ENCODE measurements around the gene ZBTB7B. TPM values are rescaled to one million over a fixed set of nuclear protein-coding genes. Genes with fewer than 3 reads are reported as not detected.

ZBTB7B gene
- total and polyA plus RNA-seq, 2 donors (not counting 1 experiment from before 2014, with no cell fraction given) = 55.7 to 67.3 TPM

GRCh38 chr1:155030899-155031298 lies 28.3 kb downstream of the ZBTB7B start:
- H3K4me1 Mint-ChIP-seq = no peaks in the 10 kb centered on the region
- H3K4me3 Mint-ChIP-seq = no peak overlapping the region
- intact Hi-C loops (cut with micrococcal nuclease) = no loop called here
- Histone ChIP-seq H4K20me1 (ENCODE audit: control insufficient read depth, insufficient read depth, low read length, poor library complexity, severe bottlenecking) (no peaks in the 10 kb centered on the region), H3K27ac (ENCODE audit: low read length in 2 of 2) (no peak overlapping the region), H2AFZ (ENCODE audit: insufficient read depth, low read depth, low read length, poor library complexity, severe bottlenecking) (no peak overlapping the region), H3K9ac (ENCODE audit: low read length) (no peak overlapping the region), H3K9me3 (ENCODE audit: control extremely low read depth in 1 of 3, control insufficient read depth in 2 of 3, insufficient read depth in 1 of 3, low read length in 2 of 3) (no peaks in the 10 kb centered on the region), H3K27me3 (replicated peaks in 1 of 4; ENCODE audit: control extremely low read depth in 1 of 4, control insufficient read depth in 3 of 4, insufficient read depth in 4 of 4, low read length in 3 of 4) (no peaks in the 10 kb centered on the region), H3K79me2 (ENCODE audit: control insufficient read depth, insufficient read depth, low read length) (no peaks in the 10 kb centered on the region), H3K4me3 (ENCODE audit: control extremely low read depth in 1 of 5, extremely low read depth in 1 of 5, insufficient read depth in 1 of 5, low read depth in 2 of 5, low read length in 4 of 5) (no peak overlapping the region), H3K36me3 (replicated peaks in 1 of 2; ENCODE audit: control extremely low read depth in 1 of 2, control insufficient read depth in 1 of 2, extremely low read depth in 1 of 2, insufficient read depth in 2 of 2, low read length in 1 of 2) (no peaks in the 10 kb centered on the region), H3K4me2 (replicated peaks; ENCODE audit: low read depth, low read length, poor library complexity, severe bottlenecking) (no peak overlapping the region), H3K4me1 (ENCODE audit: control insufficient read depth in 2 of 2, insufficient read depth in 2 of 2, low read length in 2 of 2) (no peaks in the 10 kb centered on the region)
- H3K27me3 Mint-ChIP-seq = peaks cover 7% of the 10 kb centered on the region
- H3K9me3 Mint-ChIP-seq (ENCODE audit: insufficient read depth) = no peaks in the 10 kb centered on the region
- TF ChIP-seq CTCF (IDR thresholded peaks at IDR 0.05) = no peak
- TF ChIP-seq EZH2 (IDR thresholded peaks at IDR 0.05; ENCODE audit: borderline replicate concordance, insufficient read depth, low read depth, low read length, poor library complexity, severe bottlenecking) = no peak
- no peak overlapping the region for H3K27ac Mint-ChIP-seq
- WGBS (ENCODE audit: insufficient coverage) = 93% methylated on average over 11 of the region's 11 CpGs
- ChIA-PET CTCF (no interaction called here), POLR2A (no interaction called here)
- DNase-seq (no peak), ATAC-seq (ENCODE audit: low read depth) (no peak)

DNA sequence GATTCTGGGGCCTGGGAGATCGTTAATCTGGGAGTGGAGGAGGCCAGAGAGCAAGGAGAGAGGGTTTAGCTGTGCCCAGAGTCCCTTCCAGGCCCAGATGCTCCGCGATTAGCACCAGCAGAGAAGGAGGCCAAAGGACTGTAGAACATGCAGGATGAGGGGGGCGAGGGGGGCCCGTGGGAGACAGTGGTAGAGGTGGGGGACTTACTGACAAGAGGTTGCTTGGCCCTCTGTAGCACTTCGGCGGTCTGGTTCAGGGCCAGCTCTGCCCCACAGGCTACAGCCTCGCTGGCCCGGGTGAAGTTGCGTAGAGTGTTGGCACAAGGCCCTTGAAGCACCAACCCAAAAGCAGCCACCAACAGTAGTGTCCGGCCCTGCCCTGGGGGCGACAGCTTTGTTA lies 30.3 kb downstream of the ZBTB7B start:
- Histone ChIP-seq H3K9ac (ENCODE audit: low read length) (no peak overlapping the region), H3K4me1 (ENCODE audit: control insufficient read depth in 2 of 2, insufficient read depth in 2 of 2, low read length in 2 of 2) (no peaks in the 10 kb centered on the region), H2AFZ (ENCODE audit: insufficient read depth, low read depth, low read length, poor library complexity, severe bottlenecking) (no peak overlapping the region), H3K36me3 (replicated peaks in 1 of 2; ENCODE audit: control extremely low read depth in 1 of 2, control insufficient read depth in 1 of 2, extremely low read depth in 1 of 2, insufficient read depth in 2 of 2, low read length in 1 of 2) (no peaks in the 10 kb centered on the region), H3K4me3 (ENCODE audit: control extremely low read depth in 1 of 5, extremely low read depth in 1 of 5, insufficient read depth in 1 of 5, low read depth in 2 of 5, low read length in 4 of 5) (no peak overlapping the region), H4K20me1 (ENCODE audit: control insufficient read depth, insufficient read depth, low read length, poor library complexity, severe bottlenecking) (no peaks in the 10 kb centered on the region), H3K9me3 (ENCODE audit: control extremely low read depth in 1 of 3, control insufficient read depth in 2 of 3, insufficient read depth in 1 of 3, low read length in 2 of 3) (no peaks in the 10 kb centered on the region), H3K27me3 (replicated peaks in 1 of 4; ENCODE audit: control extremely low read depth in 1 of 4, control insufficient read depth in 3 of 4, insufficient read depth in 4 of 4, low read length in 3 of 4) (peaks cover 0 to 8% (median 0%) of the 10 kb centered on the region in 4 experiments), H3K4me2 (replicated peaks; ENCODE audit: low read depth, low read length, poor library complexity, severe bottlenecking) (no peak overlapping the region), H3K79me2 (ENCODE audit: control insufficient read depth, insufficient read depth, low read length) (no peaks in the 10 kb centered on the region), H3K27ac (ENCODE audit: low read length in 2 of 2) (no peak overlapping the region)
- Mint-ChIP-seq H3K4me1 (no peaks in the 10 kb centered on the region), H3K4me3 (no peak overlapping the region), H3K27me3 (peaks cover 11% of the 10 kb centered on the region), H3K27ac (no peak overlapping the region), H3K9me3 (ENCODE audit: insufficient read depth) (no peaks in the 10 kb centered on the region)
- no peak for DNase-seq
- ChIA-PET POLR2A (no interaction called here), CTCF (interaction anchor here (1.4 to 1.7 kb wide), 2 partner anchors 9 to 12 kb away, joined by 4 to 6 read pairs; no protein-coding TSS in a partner anchor)
- 94% methylated on average over 12 of the region's 12 CpGs for WGBS (ENCODE audit: insufficient coverage)
- no peak for ATAC-seq (ENCODE audit: low read depth)
- intact Hi-C loops (cut with micrococcal nuclease) = no loop called here
- TF ChIP-seq EZH2 (IDR thresholded peaks at IDR 0.05; ENCODE audit: borderline replicate concordance, insufficient read depth, low read depth, low read length, poor library complexity, severe bottlenecking) (no peak), CTCF (IDR thresholded peaks at IDR 0.05) (no peak)
